Measurements from ENCODE around the gene CACHD1.

Gene CACHD1

DNA sequence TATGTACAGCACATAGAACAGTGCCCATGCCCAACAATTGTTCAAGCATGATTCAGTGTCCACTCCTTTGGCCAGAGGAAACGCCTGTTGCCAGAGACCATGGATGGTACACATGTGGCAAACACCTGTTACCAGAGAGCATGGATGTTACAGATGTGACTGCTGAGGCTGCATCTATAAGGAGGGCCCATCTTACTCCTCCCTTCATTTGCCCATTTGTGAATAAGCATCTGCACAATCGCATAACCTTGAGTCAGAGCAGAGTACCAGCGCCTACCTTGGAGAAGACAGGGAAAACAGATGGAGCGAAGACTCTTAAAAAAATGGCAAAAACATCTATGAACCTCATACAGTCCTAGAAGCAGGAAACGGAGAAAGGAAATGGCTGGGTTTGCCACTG, 36.6 kb upstream of the CACHD1 start:
- TF ChIP-seq, protein P1, sequence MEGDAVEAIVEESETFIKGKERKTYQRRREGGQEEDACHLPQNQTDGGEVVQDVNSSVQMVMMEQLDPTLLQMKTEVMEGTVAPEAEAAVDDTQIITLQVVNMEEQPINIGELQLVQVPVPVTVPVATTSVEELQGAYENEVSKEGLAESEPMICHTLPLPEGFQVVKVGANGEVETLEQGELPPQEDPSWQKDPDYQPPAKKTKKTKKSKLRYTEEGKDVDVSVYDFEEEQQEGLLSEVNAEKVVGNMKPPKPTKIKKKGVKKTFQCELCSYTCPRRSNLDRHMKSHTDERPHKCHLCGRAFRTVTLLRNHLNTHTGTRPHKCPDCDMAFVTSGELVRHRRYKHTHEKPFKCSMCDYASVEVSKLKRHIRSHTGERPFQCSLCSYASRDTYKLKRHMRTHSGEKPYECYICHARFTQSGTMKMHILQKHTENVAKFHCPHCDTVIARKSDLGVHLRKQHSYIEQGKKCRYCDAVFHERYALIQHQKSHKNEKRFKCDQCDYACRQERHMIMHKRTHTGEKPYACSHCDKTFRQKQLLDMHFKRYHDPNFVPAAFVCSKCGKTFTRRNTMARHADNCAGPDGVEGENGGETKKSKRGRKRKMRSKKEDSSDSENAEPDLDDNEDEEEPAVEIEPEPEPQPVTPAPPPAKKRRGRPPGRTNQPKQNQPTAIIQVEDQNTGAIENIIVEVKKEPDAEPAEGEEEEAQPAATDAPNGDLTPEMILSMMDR (IDR thresholded peaks at IDR 0.05; ENCODE audit: low read depth, low read length, missing control alignments) = no peak
- H3K4me3 ChIP-seq (ENCODE audit: low read depth, low read length) = no peak overlapping the region
- DNase-seq (ENCODE audit: low read depth) = no peak

DNA sequence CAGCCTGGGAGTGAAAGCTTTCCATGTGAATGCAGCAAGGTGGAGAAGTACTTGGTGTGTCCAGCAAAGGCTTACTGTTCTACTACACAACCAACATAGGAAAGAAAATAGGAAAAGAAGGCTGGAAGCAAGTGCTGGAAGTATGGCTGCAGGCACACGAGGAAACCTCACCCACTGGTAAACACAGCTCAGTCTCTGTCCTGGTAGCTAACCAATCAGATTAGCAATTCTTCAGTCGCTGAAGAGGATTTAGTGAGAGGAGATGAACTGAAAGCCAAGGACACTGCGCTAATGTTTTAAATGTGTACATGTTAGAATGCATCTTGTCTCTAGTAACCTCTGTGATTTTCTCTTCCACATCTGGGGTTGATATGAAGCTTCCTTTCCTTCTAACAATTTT, 36.2 kb upstream of the CACHD1 start:
- no peak for DNase-seq (ENCODE audit: low read depth)
- H3K4me3 ChIP-seq (ENCODE audit: low read depth, low read length) = no peak overlapping the region
- TF ChIP-seq, protein P1 (IDR thresholded peaks at IDR 0.05; ENCODE audit: low read depth, low read length, missing control alignments) = no peak

DNA sequence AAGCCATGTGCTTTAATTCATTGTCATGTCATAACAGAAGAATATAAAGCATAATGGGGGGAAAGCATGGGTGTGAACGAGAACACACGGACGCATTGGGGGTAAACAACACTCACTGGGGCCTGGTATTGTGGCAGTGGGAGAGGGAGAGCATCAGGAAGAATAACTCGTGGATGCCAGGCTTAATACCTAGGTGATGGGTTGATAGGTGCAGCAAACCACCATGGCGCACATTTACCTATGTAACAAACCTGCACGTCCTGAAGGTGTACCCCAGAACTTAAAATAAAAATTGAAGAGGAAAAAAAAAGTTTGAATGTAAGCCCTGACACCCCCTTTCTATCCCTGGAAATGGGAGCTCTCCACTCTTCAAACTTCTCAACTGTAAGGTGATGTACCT, 34.9 kb upstream of the CACHD1 start:
- no peak for DNase-seq (ENCODE audit: low read depth)
- TF ChIP-seq, protein P1 (IDR thresholded peaks at IDR 0.05; ENCODE audit: low read depth, low read length, missing control alignments) = no peak
- no peak overlapping the region for H3K4me3 ChIP-seq (ENCODE audit: low read depth, low read length)

DNA sequence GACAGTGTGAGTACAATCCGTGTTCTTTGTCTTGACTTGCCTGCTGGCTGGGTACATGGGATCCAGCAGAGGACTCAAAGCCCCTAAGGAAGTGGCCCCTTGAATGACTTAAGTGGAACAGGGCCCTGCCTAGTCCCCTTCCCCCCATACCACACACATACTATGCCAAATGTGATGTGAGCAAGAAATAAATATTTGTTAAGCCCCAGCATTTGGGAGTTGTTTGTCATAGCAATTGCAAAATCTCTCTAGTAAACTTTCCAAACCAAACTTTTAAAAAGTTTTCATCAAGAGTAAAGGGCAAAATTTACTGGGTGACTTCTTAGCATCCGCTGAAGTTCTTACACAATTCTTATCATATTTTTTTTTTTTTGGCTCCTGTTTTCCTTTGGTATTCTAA, 32.5 kb upstream of the CACHD1 start:
- TF ChIP-seq, protein P1 (IDR thresholded peaks at IDR 0.05; ENCODE audit: low read depth, low read length, missing control alignments) = no peak
- no peak for DNase-seq (ENCODE audit: low read depth)
- H3K4me3 ChIP-seq (ENCODE audit: low read depth, low read length) = no peak overlapping the region

DNA sequence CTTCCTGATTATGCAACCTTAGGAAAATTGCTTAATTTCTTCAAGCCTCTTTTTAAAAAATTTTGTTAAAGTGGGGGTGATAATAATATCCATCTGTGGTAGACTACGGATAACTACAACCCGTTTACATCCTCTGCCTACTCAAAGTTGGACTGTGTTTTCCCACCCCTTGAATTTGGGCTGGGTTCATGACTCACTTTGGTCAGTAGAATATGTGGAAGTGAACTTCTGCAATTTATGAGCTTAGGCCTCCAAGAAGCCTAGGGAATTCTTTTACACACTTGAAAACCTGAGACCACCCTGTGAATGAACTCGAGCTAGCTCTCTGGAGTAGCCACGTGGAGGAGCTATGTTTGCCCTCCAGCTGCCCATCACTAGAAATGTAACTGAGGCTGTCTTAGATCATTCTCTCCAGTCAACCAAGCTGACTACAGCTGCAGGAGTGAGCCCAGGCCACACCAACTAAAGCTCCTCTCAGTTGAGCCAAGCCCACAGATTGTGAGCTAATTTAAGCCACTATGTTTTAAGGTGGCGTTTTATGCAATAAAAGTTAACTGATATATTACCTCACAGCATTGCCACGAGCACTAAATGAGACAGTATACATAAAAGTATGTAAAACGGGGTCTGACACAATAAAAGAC, 29.6 kb upstream of the CACHD1 start:
- no peak overlapping the region for H3K4me3 ChIP-seq (ENCODE audit: low read depth, low read length)
- no peak for DNase-seq (ENCODE audit: low read depth)
- TF ChIP-seq, protein P1 (IDR thresholded peaks at IDR 0.05; ENCODE audit: low read depth, low read length, missing control alignments) = no peak

DNA sequence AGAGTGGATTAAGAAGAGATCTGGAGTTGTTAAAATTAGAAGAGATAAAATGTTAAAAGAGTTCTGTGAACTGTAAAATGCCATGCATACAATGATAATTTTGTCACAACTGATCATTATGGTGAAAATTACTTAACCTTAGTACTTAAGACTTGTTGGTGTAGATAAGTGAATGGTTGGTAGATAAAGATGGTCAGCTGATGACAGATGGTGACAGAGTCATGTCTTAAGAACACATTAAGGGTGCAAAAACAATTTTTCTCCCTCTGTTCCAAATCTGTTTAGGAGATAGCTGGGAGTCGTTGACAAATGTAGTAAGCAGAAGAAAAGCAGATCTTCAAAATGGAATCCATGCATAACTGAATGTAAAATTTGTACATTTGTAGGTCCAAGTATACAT, 18.5 kb upstream of the CACHD1 start:
- TF ChIP-seq, protein P1 (IDR thresholded peaks at IDR 0.05; ENCODE audit: low read depth, low read length, missing control alignments) = no peak
- no peak overlapping the region for H3K4me3 ChIP-seq (ENCODE audit: low read depth, low read length)
- no peak for DNase-seq (ENCODE audit: low read depth)

DNA sequence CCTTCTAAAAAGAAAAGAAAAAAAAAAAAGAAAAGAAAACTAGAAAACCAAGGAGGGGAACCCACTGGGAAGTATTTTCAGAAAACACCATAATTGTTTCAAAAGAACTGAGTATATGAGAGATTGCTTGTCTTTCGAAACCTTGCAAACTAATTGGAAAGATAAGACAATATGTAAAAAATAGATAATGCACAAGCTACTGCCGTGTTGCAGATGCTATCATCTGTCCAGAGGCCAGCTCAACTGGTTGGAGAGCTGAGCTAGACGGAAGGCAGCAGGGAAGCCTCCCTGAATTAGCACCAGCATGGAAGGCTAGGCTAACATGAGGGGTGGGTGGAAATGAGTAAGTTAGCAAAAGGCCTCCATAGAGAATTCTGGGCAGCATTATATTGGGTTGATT, 16.2 kb upstream of the CACHD1 start:
- TF ChIP-seq, protein P1 (IDR thresholded peaks at IDR 0.05; ENCODE audit: low read depth, low read length, missing control alignments) = no peak
- DNase-seq (ENCODE audit: low read depth) = no peak

More for the DNA sequence above, 16.2 kb upstream of the CACHD1 start:
- no peak overlapping the region for H3K4me3 ChIP-seq (ENCODE audit: low read depth, low read length)

Data from GM12864 (cell line).